ENCODE data around the gene BAAT. TPM values are rescaled to one million over a fixed set of nuclear protein-coding genes. Genes with fewer than 3 reads are reported as not detected.
A peak's percentile ranks its signal among the peaks of the same experiment; 100 is the strongest.

BAAT gene
- total and polyA plus RNA-seq, 4 donors, result 0.03 to 0.37 (median 0.21) TPM

DNA sequence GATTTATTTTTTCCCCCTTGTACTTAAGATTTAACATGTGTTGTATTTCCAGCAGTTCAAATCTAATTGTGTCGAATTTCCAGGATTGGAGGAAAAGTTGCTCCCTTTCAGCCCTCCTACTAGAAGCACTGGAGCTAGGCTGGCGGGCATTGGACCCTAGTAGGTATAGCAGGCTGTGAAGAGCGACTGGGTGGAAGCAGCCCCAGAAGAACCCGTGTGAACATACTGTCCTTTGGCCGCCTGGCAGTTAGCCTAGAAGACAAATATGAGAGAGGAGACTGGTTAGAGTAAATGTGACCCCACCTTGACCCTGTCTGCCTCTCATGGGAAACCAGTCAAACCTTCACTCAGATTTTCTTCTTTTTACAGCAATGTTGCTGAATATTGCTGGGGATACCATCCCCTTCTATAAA lies 36.9 kb upstream of the BAAT start:
- peaks cover 0 to 5% (median 1%) of the 10 kb centered on the region in 4 donors for H3K9me3 ChIP-seq (ENCODE audit: control insufficient read depth in 4 of 4, insufficient read depth in 3 of 4, low read length in 3 of 4)
- DNase-seq (peak in 1 of 3 donors; percentile 22), ATAC-seq (ENCODE audit: insufficient read depth, low FRiP score) (no peak)
- H3K4me3 ChIP-seq, result no peak overlapping the region
- H3K27me3 ChIP-seq (ENCODE audit: control insufficient read depth in 3 of 3, insufficient read depth in 3 of 3, low read length in 2 of 3), result no peaks in the 10 kb centered on the region
- H3K27ac ChIP-seq (ENCODE audit: low read depth in 1 of 2, low read length in 1 of 2), result no peak overlapping the region
- H3K36me3 ChIP-seq (ENCODE audit: control insufficient read depth in 4 of 4, insufficient read depth in 4 of 4, low read length in 4 of 4), result no peaks in the 10 kb centered on the region
- peaks cover 0 to 2% (median 0%) of the 10 kb centered on the region in 5 donors for H3K4me1 ChIP-seq (ENCODE audit: control insufficient read depth in 5 of 5, insufficient read depth in 5 of 5, low read length in 5 of 5)
- TF ChIP-seq CTCF (IDR thresholded peaks at IDR 0.05; ENCODE audit: control extremely low read depth, extremely low read depth), result no peak
- H3K9ac ChIP-seq (ENCODE audit: insufficient read depth in 1 of 2, low read length in 2 of 2), result no peak overlapping the region
- WGBS, 2 donors, result 72 to 82% methylated on average over 5 of the region's 5 CpGs

DNA sequence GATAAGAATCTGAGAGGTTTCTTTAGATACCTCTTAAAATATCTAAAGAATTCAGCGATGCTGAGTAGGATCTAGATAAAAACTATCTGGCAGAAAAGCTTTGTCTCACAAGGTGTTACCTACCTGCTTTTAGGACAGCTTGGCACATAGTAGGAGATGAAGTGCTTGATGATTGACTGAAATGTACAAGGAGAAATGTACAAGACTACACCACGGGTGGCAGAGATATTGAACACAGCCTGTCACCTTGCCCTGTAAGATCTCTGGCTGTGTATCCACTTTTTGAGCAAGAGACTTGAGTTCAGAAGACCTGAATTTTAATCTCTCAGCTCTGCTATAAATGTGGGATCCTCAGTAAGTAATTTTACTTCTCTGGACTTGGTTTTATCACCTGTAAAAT lies 35.1 kb upstream of the BAAT start:
- ATAC-seq (ENCODE audit: insufficient read depth, low FRiP score), result no peak
- WGBS, 2 donors, result 89 to 93% methylated on average over 2 of the region's 2 CpGs
- H3K9me3 ChIP-seq (ENCODE audit: control insufficient read depth in 4 of 4, insufficient read depth in 3 of 4, low read length in 3 of 4), result peaks cover 0 to 9% (median 3%) of the 10 kb centered on the region in 4 donors

DNA sequence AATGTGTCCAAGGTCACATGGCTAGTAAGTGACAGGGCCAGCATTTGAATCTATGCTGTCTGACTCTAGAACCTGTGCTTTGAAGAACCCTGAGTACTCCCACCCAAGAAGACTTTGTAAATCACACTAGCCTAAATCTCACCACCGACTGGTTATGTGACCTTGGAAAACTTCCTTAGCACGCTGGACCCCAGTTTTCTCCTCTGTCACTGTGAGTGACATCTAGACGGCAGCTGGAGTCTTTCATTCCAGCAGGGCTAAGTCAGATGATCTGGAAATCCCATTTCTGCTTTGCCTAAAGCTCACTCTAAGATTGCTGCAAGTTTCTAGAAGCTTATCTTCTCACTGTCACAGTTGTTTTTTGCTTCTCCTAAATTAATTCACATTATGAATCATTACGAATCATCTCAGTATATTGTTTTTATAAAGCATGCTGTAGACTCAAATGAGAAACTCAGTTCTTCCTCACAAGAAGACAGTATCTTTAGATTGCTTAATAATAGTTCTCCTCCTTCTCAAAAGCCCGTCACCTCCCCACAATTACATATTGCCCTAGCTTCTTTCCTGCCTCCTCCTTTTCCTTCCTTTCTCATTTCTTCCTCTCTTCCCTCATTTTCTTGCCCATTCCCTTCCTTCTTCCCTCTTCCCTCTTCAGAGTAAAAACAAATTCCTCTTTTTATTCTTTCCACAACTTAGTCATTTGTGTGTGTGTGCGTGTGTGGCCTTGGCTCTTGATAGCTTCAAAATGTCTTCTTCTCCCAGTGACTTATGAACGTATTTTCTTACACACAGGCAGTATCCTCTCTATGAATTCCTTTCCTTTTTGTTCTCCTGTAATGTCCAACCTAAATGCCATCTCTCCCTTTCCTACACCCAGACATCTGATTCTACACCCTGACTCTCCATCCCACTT lies 34.0 kb upstream of the BAAT start:
- H3K36me3 ChIP-seq (ENCODE audit: control insufficient read depth in 4 of 4, insufficient read depth in 4 of 4, low read length in 4 of 4), result peaks cover 0 to 9% (median 1%) of the 10 kb centered on the region in 4 donors
- DNase-seq, result no peak
- ATAC-seq (ENCODE audit: insufficient read depth, low FRiP score), result no peak
- no peak overlapping the region for H3K9ac ChIP-seq (ENCODE audit: insufficient read depth in 1 of 2, low read length in 2 of 2)
- H3K9me3 ChIP-seq (ENCODE audit: control insufficient read depth in 4 of 4, insufficient read depth in 3 of 4, low read length in 3 of 4), result peaks cover 0 to 9% (median 3%) of the 10 kb centered on the region in 4 donors
- no peak overlapping the region for H3K27ac ChIP-seq (ENCODE audit: low read depth in 1 of 2, low read length in 1 of 2)
- 72 to 78% methylated on average over 7 of the region's 7 CpGs for WGBS, 2 donors
- peaks cover 0 to 2% (median 0%) of the 10 kb centered on the region in 5 donors for H3K4me1 ChIP-seq (ENCODE audit: control insufficient read depth in 5 of 5, insufficient read depth in 5 of 5, low read length in 5 of 5)
- H3K27me3 ChIP-seq (ENCODE audit: control insufficient read depth in 3 of 3, insufficient read depth in 3 of 3, low read length in 2 of 3), result no peaks in the 10 kb centered on the region
- TF ChIP-seq CTCF (IDR thresholded peaks at IDR 0.05; ENCODE audit: control extremely low read depth, extremely low read depth), result no peak
- no peak overlapping the region for H3K4me3 ChIP-seq

More for the DNA sequence above, 35.1 kb upstream of the BAAT start:
- no peak for DNase-seq
- H3K4me3 ChIP-seq, result no peak overlapping the region
- no peak overlapping the region for H3K27ac ChIP-seq (ENCODE audit: low read depth in 1 of 2, low read length in 1 of 2)
- peaks cover 0 to 9% (median under 1%) of the 10 kb centered on the region in 4 donors for H3K36me3 ChIP-seq (ENCODE audit: control insufficient read depth in 4 of 4, insufficient read depth in 4 of 4, low read length in 4 of 4)
- peaks cover 0 to 2% (median 0%) of the 10 kb centered on the region in 5 donors for H3K4me1 ChIP-seq (ENCODE audit: control insufficient read depth in 5 of 5, insufficient read depth in 5 of 5, low read length in 5 of 5)
- no peak for TF ChIP-seq CTCF (IDR thresholded peaks at IDR 0.05; ENCODE audit: control extremely low read depth, extremely low read depth)
- no peak overlapping the region for H3K9ac ChIP-seq (ENCODE audit: insufficient read depth in 1 of 2, low read length in 2 of 2)
- no peaks in the 10 kb centered on the region for H3K27me3 ChIP-seq (ENCODE audit: control insufficient read depth in 3 of 3, insufficient read depth in 3 of 3, low read length in 2 of 3)

Data from lung (tissue), 12 donors.